ENCODE data around the gene SYNGAP1.

DNA sequence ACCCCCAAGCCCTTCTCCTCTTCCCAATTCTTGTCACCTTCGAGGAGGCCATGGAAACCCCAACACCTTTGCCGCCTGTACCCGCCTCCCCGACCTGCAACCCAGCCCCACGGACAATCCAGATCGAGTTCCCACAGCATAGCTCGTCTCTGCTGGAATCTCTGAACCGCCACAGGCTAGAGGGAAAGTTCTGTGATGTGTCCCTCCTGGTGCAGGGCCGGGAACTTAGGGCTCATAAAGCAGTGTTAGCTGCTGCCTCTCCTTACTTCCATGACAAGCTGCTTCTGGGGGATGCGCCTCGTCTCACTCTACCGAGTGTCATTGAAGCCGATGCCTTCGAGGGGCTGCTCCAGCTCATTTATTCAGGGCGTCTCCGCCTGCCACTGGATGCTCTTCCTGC lies 35.2 kb downstream of the SYNGAP1 start:
- TF ChIP-seq, protein P1, sequence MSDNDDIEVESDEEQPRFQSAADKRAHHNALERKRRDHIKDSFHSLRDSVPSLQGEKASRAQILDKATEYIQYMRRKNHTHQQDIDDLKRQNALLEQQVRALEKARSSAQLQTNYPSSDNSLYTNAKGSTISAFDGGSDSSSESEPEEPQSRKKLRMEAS (IDR thresholded peaks at IDR 0.05): no peak
- TF ChIP-seq NFIC (IDR thresholded peaks at IDR 0.05) (no peak), CEBPB (IDR thresholded peaks at IDR 0.05) (no peak)
